Measurements from ENCODE around the gene POT1. TPM values are rescaled to one million over a fixed set of nuclear protein-coding genes. Genes with fewer than 3 reads are reported as not detected.

The POT1 gene
- total RNA-seq, 1 donor from 2014 or later, result 51.3 TPM

GRCh38 chr7:124810605-124811004 lies 119.0 kb downstream of the POT1 start:
- DNase-seq (ENCODE audit: low spot score), result no peak

GRCh38 chr7:124808206-124808605 lies 121.4 kb downstream of the POT1 start:
- DNase-seq (ENCODE audit: low spot score), result no peak

GRCh38 chr7:124801330-124801895 lies 128.2 kb downstream of the POT1 start:
- no peak for DNase-seq (ENCODE audit: low spot score)

- DNase-seq (ENCODE audit: low spot score), result no peak
Observed at GRCh38 chr7:124800386-124800785, 129.2 kb downstream of the POT1 start.

- no peak for DNase-seq (ENCODE audit: low spot score)
Observed at GRCh38 chr7:124799448-124799847, 130.2 kb downstream of the POT1 start.

GRCh38 chr7:124796771-124797170 lies 132.9 kb downstream of the POT1 start:
- no peak for DNase-seq (ENCODE audit: low spot score)

- DNase-seq (ENCODE audit: low spot score), result no peak
Observed at GRCh38 chr7:124792696-124793095, 136.9 kb downstream of the POT1 start.

GRCh38 chr7:124792002-124792401 lies 137.6 kb downstream of the POT1 start:
- peak; percentile 50 for DNase-seq (ENCODE audit: low spot score)

GRCh38 chr7:124791426-124791825 lies 138.2 kb downstream of the POT1 start:
- peak; percentile 9 for DNase-seq (ENCODE audit: low spot score)

GRCh38 chr7:124790645-124791044 lies 139.0 kb downstream of the POT1 start:
- DNase-seq (ENCODE audit: low spot score), result peak; percentile 30

- no peak for DNase-seq (ENCODE audit: low spot score)
Observed at GRCh38 chr7:124785994-124786393, 143.6 kb downstream of the POT1 start.

GRCh38 chr7:124784879-124785818 lies 144.5 kb downstream of the POT1 start:
- DNase-seq (ENCODE audit: low spot score), result peak; percentile 78

- no peak for DNase-seq (ENCODE audit: low spot score)
Observed at GRCh38 chr7:124783271-124783670, 146.4 kb downstream of the POT1 start.

- peak; percentile 55 for DNase-seq (ENCODE audit: low spot score)
Observed at GRCh38 chr7:124781907-124782734, 147.5 kb downstream of the POT1 start.

- DNase-seq (ENCODE audit: low spot score), result no peak
Observed at GRCh38 chr7:124781418-124781817, 148.2 kb downstream of the POT1 start.

GRCh38 chr7:124780608-124781007 lies 149.0 kb downstream of the POT1 start:
- no peak for DNase-seq (ENCODE audit: low spot score)

GRCh38 chr7:124780056-124780455 lies 149.6 kb downstream of the POT1 start:
- no peak for DNase-seq (ENCODE audit: low spot score)

GRCh38 chr7:124779620-124780019 lies 150.0 kb downstream of the POT1 start:
- no peak for DNase-seq (ENCODE audit: low spot score)

- DNase-seq (ENCODE audit: low spot score), result no peak
Observed at GRCh38 chr7:124779194-124779593, 150.4 kb downstream of the POT1 start.

- no peak for DNase-seq (ENCODE audit: low spot score)
Observed at GRCh38 chr7:124777268-124777667, 152.4 kb downstream of the POT1 start.

- no peak for DNase-seq (ENCODE audit: low spot score)
Observed at GRCh38 chr7:124776153-124776552, 153.5 kb downstream of the POT1 start.

GRCh38 chr7:124775422-124775821 lies 154.2 kb downstream of the POT1 start:
- DNase-seq (ENCODE audit: low spot score), result no peak
